HT-29 (cell line): ENCODE results near the gene TRAK2. TPM values are rescaled to one million over a fixed set of nuclear protein-coding genes. Genes with fewer than 3 reads are reported as not detected.
A peak's percentile ranks its signal among the peaks of the same experiment; 100 is the strongest.

ENCODE experiments used
- DNase-seq: peaks from one replicate; pipeline ENCODE4 v3.0.0-alpha.2; 2015; ENCODE audit warnings: low spot score
- small RNA-seq: library from RNA; depleted of rRNA; stranded (forward); fragments of <200 nt; gene quantifications from one replicate; pipeline ENCODE3, GENCODE V24; 2014
- total RNA-seq: library from RNA; depleted of rRNA; stranded (reverse); fragments of >200 nt; shearing (Covaris generic); gene quantifications from 2 replicates; pipeline ENCODE4 v1.2.3, GENCODE V29; 2014; rRNA removed

The TRAK2 gene
- total RNA-seq, 1 experiment from 2014 or later, result 10.0 TPM

- peak; percentile 48 for DNase-seq
These were observed 87.2 kb downstream of the TRAK2 start for GRCh38 chr2:201363857-201364560.

DNA sequence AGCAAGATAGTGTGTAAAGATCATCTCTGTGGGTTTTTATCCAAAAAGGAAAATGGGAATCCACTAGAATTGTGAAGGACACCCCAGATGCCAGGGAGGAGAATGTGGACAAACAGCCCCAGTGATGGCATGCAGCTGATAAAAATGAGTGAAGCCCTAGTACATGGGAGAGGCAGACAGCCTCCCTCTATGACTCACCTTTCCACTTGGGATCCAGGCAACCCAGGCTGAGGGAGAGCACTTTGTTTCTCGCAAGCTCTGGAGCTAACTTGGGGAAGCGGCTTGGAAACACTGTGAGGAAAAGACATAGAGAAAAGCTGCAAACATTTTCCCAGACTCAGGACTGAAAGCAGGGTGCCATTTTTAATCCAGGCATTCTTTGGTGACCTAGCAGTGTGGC is 88.9 kb downstream of the TRAK2 start:
- DNase-seq, result no peak

- DNase-seq, result no peak
These were observed 90.1 kb downstream of the TRAK2 start for GRCh38 chr2:201361078-201361733.

DNA sequence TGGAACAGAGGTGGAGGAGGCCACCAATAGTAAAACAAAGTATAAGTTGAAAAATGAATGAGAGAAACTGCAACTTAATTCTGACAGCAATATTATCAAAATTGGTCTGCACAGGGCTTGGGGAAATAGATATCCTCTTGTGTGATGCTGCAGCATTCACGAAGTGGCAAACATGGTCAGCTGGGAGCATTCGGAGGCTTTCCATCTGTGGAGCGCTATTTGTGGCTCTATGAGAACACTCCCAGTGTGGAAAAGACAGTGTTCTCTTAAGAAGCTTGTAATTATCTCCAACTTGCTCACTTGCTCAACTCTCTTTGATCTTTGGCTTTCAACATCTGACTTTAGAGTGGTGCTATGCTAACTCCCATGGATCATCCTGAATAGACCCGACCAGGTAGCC is 91.0 kb downstream of the TRAK2 start:
- DNase-seq, result no peak

DNA sequence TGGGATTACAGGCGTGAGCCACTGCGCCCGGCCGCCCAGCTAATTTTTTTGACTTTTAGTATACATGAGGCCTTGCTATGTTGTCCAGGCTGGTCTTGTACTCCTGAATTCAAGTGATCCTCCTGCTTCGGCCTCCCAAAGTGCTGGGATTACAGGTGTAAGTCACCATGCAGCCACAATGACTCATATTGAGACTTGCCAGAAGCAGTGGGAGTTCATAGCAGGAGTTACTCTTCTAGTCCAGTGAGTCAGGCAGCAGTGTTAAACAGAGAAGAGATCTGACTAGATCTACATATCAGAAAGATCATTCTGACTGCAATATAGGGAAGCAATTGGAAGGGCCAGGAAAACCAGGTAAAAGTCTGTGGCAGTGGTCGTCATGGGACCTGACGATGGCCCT is 92.6 kb downstream of the TRAK2 start:
- no peak for DNase-seq

DNA sequence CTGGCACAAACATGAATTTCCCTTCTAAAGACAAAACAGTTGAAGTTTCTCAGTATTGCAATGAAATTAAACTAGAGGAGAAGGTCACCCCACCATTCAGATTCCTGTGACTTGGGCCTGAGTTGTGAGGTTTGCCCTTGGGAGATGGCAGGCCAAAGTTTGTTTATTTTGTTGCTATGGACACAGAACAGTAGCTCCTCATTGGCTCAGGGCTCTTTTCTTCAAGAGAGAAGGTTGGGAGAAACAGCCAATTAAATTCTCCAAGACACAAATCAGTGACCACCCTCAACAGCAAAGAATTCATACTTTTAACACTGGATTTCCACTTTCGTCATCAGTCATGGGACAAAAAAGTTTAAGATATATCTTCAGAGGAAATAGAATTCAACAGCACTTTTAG is 94.0 kb downstream of the TRAK2 start, which contains the start of gene FLACC1:
FLACC1 (minus strand) TSS at position 125 of the 400 bp plus-strand sequence. CDS start 5,941 bp downstream, outside the sequence.
- DNase-seq, result peak; percentile 66

- no peak for DNase-seq
These were observed 98.1 kb downstream of the TRAK2 start for GRCh38 chr2:201353116-201353515.

DNA sequence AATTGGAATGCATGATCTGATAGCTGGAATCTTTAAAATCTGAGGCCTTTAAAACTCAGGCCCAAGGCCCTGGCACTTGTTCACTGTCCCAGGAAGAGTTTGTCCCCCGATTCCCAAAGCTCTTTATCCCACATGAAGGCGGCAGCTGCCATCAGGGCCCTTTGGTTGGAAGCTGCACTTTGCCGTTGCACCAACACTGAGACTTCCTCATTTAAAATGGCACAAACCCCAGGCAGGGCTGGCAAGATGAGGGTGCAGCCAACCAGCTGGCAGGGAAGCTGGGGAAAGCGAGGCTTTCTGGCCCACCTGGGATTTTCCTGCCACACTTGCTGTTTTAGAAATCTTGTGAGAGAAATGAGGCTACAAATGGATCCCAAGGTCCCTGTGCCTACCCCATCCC is 100.4 kb downstream of the TRAK2 start:
- no peak for DNase-seq

- no peak for DNase-seq
These were observed 101.7 kb downstream of the TRAK2 start for GRCh38 chr2:201349601-201350000.

DNA sequence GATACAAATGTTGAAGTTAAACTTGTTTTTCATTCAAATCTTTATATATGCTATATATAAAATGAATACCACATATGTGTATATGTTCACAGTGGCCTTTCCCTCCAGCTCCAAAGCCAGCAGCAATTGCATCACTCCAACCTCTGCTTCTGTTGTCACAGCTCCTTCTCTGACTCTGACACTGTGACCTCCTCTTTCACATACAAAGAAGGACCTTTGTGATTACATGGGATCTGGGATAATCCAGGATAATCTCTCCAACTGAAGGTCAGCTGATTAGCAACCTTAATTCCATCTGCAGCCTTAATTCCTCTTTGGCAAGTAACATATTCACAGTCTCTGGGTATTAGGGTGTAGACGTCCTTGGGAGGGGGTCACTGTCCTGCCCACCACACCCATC is 102.5 kb downstream of the TRAK2 start:
- DNase-seq, result no peak

DNA sequence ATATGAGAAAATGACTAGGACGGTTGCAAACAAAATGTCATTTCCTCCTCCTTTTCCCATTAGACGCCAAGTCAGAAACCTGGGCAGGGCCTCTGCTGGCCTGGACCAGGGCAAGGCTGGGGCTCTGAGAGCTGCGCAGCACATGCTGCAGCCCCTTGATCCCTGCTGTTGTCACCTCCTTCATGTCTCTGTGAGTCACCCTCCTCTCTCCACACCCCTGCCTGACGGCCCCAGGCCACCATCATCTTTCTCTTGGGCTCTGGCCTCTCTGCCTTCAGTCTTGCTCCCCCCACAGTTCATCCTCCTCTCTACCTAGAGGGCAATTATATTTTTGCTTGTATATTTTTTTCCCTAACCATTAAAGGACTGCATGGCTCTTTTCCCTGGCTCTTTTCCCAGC is 104.1 kb downstream of the TRAK2 start:
- no peak for DNase-seq

DNA sequence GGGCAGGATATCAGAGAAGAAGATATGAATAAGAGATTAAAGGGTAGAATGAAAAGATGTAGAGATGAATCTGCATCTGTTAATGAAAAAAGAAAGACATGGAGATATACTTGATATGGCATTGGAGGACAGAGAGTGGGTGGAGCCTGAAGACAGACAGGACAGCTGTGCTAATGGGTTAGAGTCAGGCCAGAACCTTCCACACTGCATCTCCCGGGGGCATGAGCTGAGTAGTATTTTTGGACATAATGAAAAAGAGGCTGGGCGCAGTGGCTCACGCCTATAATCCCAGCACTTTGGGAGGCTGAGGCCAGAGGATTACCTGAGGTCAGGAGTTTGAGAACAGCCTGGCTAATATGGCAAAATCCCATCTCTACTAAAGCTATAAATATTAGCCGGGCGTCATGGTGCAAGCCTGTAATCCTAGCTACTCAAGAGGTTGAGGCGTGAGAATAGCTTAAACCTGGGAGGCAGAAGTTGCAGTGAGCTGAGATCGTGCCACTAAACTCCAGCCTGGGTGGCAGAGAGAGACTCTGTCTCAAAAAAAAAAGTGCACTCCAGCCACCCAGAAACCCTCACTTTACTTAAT is 105.5 kb downstream of the TRAK2 start:
- DNase-seq, result no peak

DNA sequence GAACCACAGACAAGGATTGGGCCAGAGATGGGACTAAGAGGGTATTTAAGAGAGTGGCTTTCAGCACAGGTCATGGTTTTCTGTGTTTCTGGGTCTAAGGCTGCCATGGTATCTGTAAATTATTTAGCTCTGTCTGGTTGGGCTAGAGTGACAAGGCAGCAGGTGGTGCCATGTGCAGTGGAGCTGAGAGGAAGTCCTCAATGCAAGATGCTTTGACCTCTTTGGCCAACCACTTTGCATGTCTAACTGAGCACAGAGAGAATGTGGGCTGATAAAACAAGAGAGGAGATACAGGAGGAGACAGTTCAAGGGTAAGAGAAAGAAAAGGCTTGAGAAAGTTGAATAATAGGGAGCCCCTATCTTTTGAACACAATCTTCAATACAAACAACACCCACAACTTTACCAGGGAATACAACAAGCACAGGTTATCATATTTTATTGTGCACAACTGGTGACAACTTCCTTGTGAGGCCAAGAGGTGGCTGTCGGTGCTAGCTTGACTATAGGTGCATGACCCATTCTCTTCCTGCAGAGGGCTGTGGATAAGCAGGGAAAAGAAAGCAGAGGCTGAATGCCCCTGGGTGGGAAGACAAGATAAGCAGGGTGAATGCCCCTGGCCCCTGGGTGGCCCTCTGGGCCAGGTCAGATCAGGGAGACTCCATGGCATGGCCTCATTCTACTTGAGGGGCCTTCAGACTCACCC is 106.4 kb downstream of the TRAK2 start:
- DNase-seq, result peak; percentile 40

DNA sequence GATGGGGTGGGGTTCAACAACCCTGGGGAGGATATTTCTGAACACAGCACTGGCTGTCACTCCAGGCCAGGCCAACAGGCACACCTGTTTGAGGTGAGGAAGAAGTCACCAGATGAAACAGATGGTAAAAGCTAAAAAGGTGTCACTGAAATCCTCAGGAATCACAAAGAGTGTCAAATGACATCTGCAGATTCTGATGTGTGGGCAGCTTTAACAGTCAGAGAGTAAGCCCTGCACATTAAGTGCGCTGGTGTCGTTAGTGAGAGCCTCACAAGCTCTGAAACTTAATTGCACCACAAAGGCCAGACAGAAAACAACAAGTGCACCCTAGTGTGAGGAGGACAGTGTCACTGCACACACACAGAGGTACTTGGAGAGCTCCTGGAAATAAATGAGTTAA is 107.7 kb downstream of the TRAK2 start:
- no peak for DNase-seq

DNA sequence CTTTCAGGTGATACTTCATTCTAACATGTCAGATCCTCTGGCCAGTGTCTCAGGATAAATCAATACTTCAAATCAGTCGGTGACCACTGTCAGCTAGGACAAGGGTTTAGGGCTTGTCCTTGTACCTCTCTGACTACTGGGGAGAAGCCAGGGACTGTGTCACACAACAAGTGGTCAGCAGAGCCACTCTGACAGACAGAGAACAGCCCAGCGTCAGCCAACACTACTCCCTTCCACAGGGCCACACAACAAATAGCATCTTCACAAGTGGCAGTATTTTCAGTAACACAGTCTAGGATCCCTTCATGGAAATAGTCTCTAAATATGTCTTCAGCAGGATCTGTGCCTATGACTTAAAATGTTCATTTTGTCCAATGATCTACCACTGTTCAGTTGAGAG is 108.3 kb downstream of the TRAK2 start:
- DNase-seq, result no peak

- DNase-seq, result no peak
These were observed 121.8 kb downstream of the TRAK2 start for GRCh38 chr2:201329409-201329808.

- DNase-seq, result no peak
These were observed 123.6 kb downstream of the TRAK2 start for GRCh38 chr2:201327678-201328077.

Small RNA genes within 50 kb of the gene (small RNA-seq; reads per million reads assigned to genes)
- gene RF00019, result not detected

Other genes with a start within 250 kb of the TRAK2 start
- 19.4 and 20.1 TPM in 2 replicates for gene CASP8, start 190.9 kb downstream of the TRAK2 start, total RNA-seq
- 0.13 and 1.2 TPM in 2 replicates for gene FLACC1, start 94.1 kb downstream of the TRAK2 start, total RNA-seq
- 7.6 and 8.1 TPM in 2 replicates for gene STRADB, start 282 bp upstream of the TRAK2 start, total RNA-seq
- gene TMEM237, start 192.0 kb upstream of the TRAK2 start, total RNA-seq, result 6.0 and 9.0 TPM in 2 replicates
- gene MPP4, start 247.2 kb upstream of the TRAK2 start, total RNA-seq, result not detected in 2 replicates